GM19193 (cell line): ENCODE measurements around the gene ESYT2.

Source experiments
- POLR2A ChIP-seq: IDR thresholded peaks from 4 replicates; pipeline ENCODE4 v1.6.1; 2011; ENCODE audit not compliant: insufficient read depth, insufficient read length; ENCODE audit errors: extremely low read depth

The ESYT2 gene

GRCh38 chr7:158727690-158728089 is 101.6 kb downstream of the ESYT2 start:
- no peak for TF ChIP-seq POLR2A

- TF ChIP-seq POLR2A = no peak
Observed at GRCh38 chr7:158726277-158726807, 103.0 kb downstream of the ESYT2 start.

- TF ChIP-seq POLR2A = no peak
Observed at GRCh38 chr7:158725506-158725800, 103.9 kb downstream of the ESYT2 start.

- TF ChIP-seq POLR2A = no peak
Observed at GRCh38 chr7:158724658-158725505, 104.4 kb downstream of the ESYT2 start.

GRCh38 chr7:158723714-158724385 is 105.5 kb downstream of the ESYT2 start:
- TF ChIP-seq POLR2A = no peak

- TF ChIP-seq POLR2A = no peak
Observed at GRCh38 chr7:158723266-158723665, 106.0 kb downstream of the ESYT2 start.

- no peak for TF ChIP-seq POLR2A
Observed at GRCh38 chr7:158722574-158723237, 106.6 kb downstream of the ESYT2 start.

GRCh38 chr7:158720112-158720511 is 109.2 kb downstream of the ESYT2 start:
- no peak for TF ChIP-seq POLR2A

GRCh38 chr7:158716802-158717201 is 112.5 kb downstream of the ESYT2 start:
- no peak for TF ChIP-seq POLR2A

GRCh38 chr7:158710651-158711102 is 118.6 kb downstream of the ESYT2 start:
- TF ChIP-seq POLR2A = no peak

- no peak for TF ChIP-seq POLR2A
Observed at GRCh38 chr7:158707610-158708009, 121.7 kb downstream of the ESYT2 start.

GRCh38 chr7:158706710-158707590 is 122.4 kb downstream of the ESYT2 start:
- no peak for TF ChIP-seq POLR2A

- no peak for TF ChIP-seq POLR2A
Observed at GRCh38 chr7:158706273-158706704, 123.0 kb downstream of the ESYT2 start.

GRCh38 chr7:158705234-158705850 is 124.0 kb downstream of the ESYT2 start:
- no peak for TF ChIP-seq POLR2A

- peak; percentile 90 for TF ChIP-seq POLR2A
Observed at GRCh38 chr7:158704524-158705233, 124.6 kb downstream of the ESYT2 start, which contains the start of gene NCAPG2. NCAPG2 (minus strand) TSS chr7:158704804; CDS start chr7:158701899, 2,905 bp downstream.
